Transverse colon (tissue), 1 donor: Measurements from ENCODE around the gene LONP2.

Experiments
- EP300 ChIP-seq: sonication (generic); formaldehyde crosslinking; IDR thresholded peaks from one replicate; pipeline ENCODE4 v1.6.1; 2017; ENCODE audit warnings: antibody characterized with exemption, low read depth
- POLR2A ChIP-seq: fragments of 450-650 bp; IDR thresholded peaks from one replicate; pipeline ENCODE4 v1.6.1; 2016; ENCODE audit warnings: antibody characterized with exemption, mild to moderate bottlenecking, moderate library complexity

GRCh38 chr16:48300391-48300856 lies 56.3 kb downstream of the LONP2 start:
- TF ChIP-seq EP300: no peak
- no peak for TF ChIP-seq POLR2A
